Adrenal gland (tissue), 12 donors: Measurements from ENCODE around the gene NANOS3. TPM values are rescaled to one million over a fixed set of nuclear protein-coding genes. Genes with fewer than 3 reads are reported as not detected.

ENCODE experiments used
- DNase-seq, 7 donors: peaks; one replicate each; pipeline ENCODE4 v3.0.0-alpha.2; 2019 to 2020
- H3K27ac ChIP-seq, 5 donors: fragments of 200-600 bp; sonication (generic) in 4 of 5; 1 replicate in 3 of 5; 2 replicates in 2 of 5; pipeline versions ENCODE4 v1.5.1 to v1.8.0; 2016 to 2020; ENCODE audit warnings: mild to moderate bottlenecking in 1 of 5
- H3K27me3 ChIP-seq: fragments of 200-600 bp; 2 replicates; pipeline ENCODE4 v1.8.0; 2021
- H3K36me3 ChIP-seq, 2 donors: fragments of 200-600 bp; replicated peaks in 1 of 2; 1 replicate in 1 of 2; 2 replicates in 1 of 2; pipeline versions ENCODE4 v1.5.1 to v1.8.0; 2018 to 2022
- H3K4me1 ChIP-seq, 2 donors: fragments of 200-600 bp; replicated peaks in 1 of 2; 1 replicate in 1 of 2; 2 replicates in 1 of 2; pipeline versions ENCODE4 v1.5.1 to v1.8.0; 2018 to 2021
- H3K4me3 ChIP-seq, 4 donors: fragments of 200-600 bp; sonication (generic) in 3 of 4; one replicate each; pipeline ENCODE4 v1.5.1; 2016 to 2018
- H3K9me3 ChIP-seq, 3 donors: fragments of 200-600 bp; sonication (generic) in 1 of 3; replicated peaks in 1 of 3; 1 replicate in 2 of 3; 2 replicates in 1 of 3; pipeline versions ENCODE4 v1.5.1 to v1.8.0; 2016 to 2021
- POLR2A ChIP-seq, 2 donors: fragments of 450-650 bp; IDR thresholded peaks; one replicate each; pipeline ENCODE4 v1.6.1; 2017; ENCODE audit warnings: antibody characterized with exemption in 2 of 2, mild to moderate bottlenecking in 2 of 2, moderate library complexity in 1 of 2
- WGBS, 4 donors: extraction: QIAGEN DNeasy Blood & Tissue Kit in 2 of 4; methylation state at CpG; one replicate each; pipeline versions ENCODE4 v1.1.5 to v1.1.7; 2013 to 2017; 5-methylcytosine and 5-hydroxymethylcytosine counted together
- intact Hi-C, 2 donors: fragments of 100-400 bp; cut with DNase I; formaldehyde crosslinking; loops; one replicate each; pipeline versions ENCODE4 v1.14.1 to v1.15.0; 2022 to 2023
- polyA plus RNA-seq, 3 donors: library from polyadenylated mRNA; stranded (reverse); fragments of 200-250 nt in 2 of 3; fragments of 350-450 nt in 1 of 3; fragmentation: Illumina TruSeq in 1 of 3; extraction: RNeasy Lipid Tissue Mini Kit (QIAGEN cat#74804) in 1 of 3; gene quantifications; one replicate each; pipeline ENCODE4 v1.2.3, GENCODE V29; 2013 to 2014
- total RNA-seq, 9 donors: library from RNA; depleted of rRNA in 4 of 9; stranded (reverse); fragments of >200 nt in 4 of 9; fragments of 120-200 nt in 1 of 9; fragmentation: NEBNext Ultra II Directional in 1 of 9; extraction: Animal tissue kit (Norgen Biotek cat#: 25700) in 1 of 9; gene quantifications; one replicate each; pipeline versions ENCODE4 v1.1.0 to v1.2.4, GENCODE V29; 2013 to 2023
- TF ChIP-seq, protein P1 (sequence below), 6 experiments: fragments of 450-650 bp in 4 of 6; fragments of 200-600 bp in 2 of 6; sonication (generic) in 1 of 6; IDR thresholded peaks; 1 replicate in 5 of 6; 2 replicates in 1 of 6; pipeline versions ENCODE4 v1.5.1 to v1.8.0; 2016 to 2021; ENCODE audit warnings: antibody characterized with exemption in 6 of 6, mild to moderate bottlenecking in 2 of 6, moderate library complexity in 1 of 6
- donor health status: healthy with polysubstance abuse.
- donor health status: Bipolar disorder and iron deficiency.
- donor health status: DM: yes; HTN: yes; CAD: no.
- donor health status: DM: no; HTN: no; CAD: no.
- donor health status: DM: no; HTN: no; CAD: no.
- donor health status: DM: yes; HTN: yes; CAD: no.

NANOS3 gene
- total and polyA plus RNA-seq, 12 donors: 0.28 to 1.9 (median 1.3) TPM; not detected in 8

DNA sequence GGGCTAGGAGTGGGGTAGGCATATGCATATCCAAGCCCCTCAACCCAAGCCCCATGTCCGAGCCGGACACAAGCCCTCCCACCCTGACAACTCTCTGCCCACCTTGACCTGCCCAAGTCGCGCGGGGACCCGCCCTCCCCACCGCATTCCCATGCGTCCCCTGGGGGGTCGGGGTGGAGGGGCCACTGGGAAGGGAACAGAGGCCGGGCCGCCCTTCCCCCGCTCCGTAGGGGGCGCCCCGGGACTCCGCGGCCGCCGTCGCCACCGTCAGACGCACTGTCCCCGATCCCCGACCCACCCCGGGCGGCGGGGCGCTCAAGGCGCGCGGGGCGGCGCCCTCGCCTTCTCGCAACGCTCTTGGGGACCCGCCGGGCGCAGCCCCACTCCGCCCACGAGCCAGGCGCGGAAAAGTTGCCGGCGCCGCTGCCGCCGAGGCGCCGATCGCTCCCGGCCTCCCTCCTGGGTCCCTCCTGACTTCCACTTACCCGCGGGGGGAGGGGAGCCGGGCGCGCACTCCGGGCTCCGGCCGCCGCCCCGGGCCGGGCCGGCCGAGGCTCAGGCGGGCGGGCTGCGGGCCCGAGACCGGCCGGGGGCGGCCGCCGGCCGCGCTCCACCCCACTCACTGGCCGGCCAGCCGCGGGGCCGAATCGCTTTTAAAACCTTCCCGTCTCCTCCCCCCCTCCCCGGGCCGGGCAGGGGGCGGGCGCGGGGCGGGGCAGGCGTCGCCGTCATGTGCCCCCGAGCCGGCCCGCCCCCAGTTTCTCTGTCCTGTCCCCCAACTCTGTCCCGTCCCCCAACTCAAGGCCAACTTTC lies 34.4 kb upstream of the NANOS3 start:
- peak overlapping the region; percentile 88 to 98 (median 90) for H3K27ac ChIP-seq
- 0 to 1% (median 0%) methylated on average over 20 to 89 of the region's 95 CpGs for WGBS, 4 donors
- H3K9me3 ChIP-seq: no peaks in the 10 kb centered on the region
- TF ChIP-seq, protein P1, sequence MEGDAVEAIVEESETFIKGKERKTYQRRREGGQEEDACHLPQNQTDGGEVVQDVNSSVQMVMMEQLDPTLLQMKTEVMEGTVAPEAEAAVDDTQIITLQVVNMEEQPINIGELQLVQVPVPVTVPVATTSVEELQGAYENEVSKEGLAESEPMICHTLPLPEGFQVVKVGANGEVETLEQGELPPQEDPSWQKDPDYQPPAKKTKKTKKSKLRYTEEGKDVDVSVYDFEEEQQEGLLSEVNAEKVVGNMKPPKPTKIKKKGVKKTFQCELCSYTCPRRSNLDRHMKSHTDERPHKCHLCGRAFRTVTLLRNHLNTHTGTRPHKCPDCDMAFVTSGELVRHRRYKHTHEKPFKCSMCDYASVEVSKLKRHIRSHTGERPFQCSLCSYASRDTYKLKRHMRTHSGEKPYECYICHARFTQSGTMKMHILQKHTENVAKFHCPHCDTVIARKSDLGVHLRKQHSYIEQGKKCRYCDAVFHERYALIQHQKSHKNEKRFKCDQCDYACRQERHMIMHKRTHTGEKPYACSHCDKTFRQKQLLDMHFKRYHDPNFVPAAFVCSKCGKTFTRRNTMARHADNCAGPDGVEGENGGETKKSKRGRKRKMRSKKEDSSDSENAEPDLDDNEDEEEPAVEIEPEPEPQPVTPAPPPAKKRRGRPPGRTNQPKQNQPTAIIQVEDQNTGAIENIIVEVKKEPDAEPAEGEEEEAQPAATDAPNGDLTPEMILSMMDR (IDR thresholded peaks at IDR 0.05): no peak
- TF ChIP-seq POLR2A (IDR thresholded peaks at IDR 0.05): peak; percentile 91 to 98
- peak; percentile 84 to 89 (median 88) for DNase-seq
- H3K4me1 ChIP-seq: peaks cover 27 to 60% of the 10 kb centered on the region in 2 donors
- H3K27me3 ChIP-seq: no peaks in the 10 kb centered on the region
- H3K36me3 ChIP-seq: no peaks in the 10 kb centered on the region
- peak overlapping the region; percentile 84 to 98 (median 91) for H3K4me3 ChIP-seq
- intact Hi-C loops: no loop called here

DNA sequence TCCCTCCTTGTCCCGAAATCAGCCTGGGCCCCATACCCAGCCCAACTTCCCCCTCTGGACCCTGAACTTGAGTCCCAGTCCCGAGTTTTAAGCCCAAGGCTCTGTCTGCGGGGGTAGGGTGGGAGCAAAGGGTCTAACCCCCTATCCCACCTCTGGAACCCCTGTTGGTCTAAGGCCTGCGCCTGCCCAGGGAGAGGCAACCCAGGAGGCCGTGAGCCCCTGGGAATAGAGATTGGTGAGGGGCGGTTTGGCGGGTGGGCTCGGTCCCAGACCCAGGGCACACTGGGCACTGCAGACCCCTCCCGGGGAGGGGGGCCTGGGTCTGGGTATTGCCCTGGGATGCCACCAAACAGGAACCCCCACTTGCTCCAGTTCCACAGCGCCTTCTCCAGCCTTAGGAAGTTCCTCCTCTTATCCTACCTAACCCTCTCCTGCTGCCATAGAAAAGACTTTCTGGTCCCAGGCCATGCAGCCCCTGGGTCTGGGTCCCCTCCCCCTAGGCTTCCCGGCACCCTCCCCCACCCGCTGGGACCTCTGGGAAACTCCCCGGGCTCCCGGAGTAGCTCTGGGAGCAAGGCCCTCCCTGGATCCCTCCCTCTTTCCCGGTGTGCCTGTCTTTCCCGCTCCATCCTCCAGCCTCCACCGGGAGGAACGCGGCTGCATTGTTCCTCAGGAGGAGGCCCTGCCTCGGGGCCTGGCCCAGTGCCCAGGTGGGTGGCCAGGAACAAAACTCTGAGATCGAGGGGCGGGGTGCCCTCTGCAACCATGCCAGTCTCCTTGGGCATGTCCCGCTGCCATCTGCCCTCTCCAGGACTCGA lies 33.6 kb upstream of the NANOS3 start:
- no peaks in the 10 kb centered on the region for H3K27me3 ChIP-seq
- H3K4me1 ChIP-seq: peaks cover 27 to 57% of the 10 kb centered on the region in 2 donors
- intact Hi-C loops: no loop called here
- DNase-seq: peak in 5 of 7 donors; percentile 56 to 75 (median 65)
- H3K27ac ChIP-seq: peak overlapping the region; percentile 68 to 98 (median 90)
- WGBS, 4 donors: 8 to 26% (median 18%) methylated on average over 12 to 24 of the region's 24 CpGs
- H3K4me3 ChIP-seq: peak overlapping the region in 2 of 4 donors; percentile 96 to 98
- TF ChIP-seq, protein P1 (IDR thresholded peaks at IDR 0.05): no peak
- TF ChIP-seq POLR2A (IDR thresholded peaks at IDR 0.05): no peak
- H3K36me3 ChIP-seq: no peaks in the 10 kb centered on the region
- no peaks in the 10 kb centered on the region for H3K9me3 ChIP-seq

DNA sequence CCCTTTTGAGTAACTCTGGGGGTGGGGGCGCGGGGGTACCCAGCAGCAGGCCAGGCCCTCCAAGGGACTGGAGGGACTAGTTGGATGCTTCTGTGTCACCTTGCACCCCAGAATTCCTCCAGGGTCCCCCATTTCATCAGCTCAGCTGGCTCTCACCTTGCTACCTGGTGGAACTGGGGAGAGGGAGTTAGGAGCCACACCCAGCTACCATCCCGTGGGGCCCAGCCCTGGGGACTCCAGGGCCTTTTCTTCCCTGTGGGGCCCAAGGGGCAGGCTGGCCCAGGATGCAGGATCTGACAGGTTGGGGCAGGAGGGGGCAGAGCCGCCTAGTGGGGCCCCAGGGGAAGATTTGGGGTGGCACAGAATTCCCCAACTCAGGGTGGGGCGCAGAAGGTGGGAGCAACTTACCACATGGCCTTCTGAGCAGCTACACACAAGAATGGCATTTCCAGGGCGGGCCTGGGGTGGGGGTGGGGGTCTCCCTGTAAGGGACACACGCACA lies 32.8 kb upstream of the NANOS3 start:
- intact Hi-C loops: no loop called here
- Histone ChIP-seq H3K9me3 (no peaks in the 10 kb centered on the region), H3K27me3 (no peaks in the 10 kb centered on the region), H3K4me3 (no peak overlapping the region), H3K36me3 (no peaks in the 10 kb centered on the region), H3K4me1 (peaks cover 27 to 49% of the 10 kb centered on the region in 2 donors), H3K27ac (peak overlapping the region in 3 of 5 donors; percentile 90 to 98 (median 95))
- TF ChIP-seq, protein P1 (IDR thresholded peaks at IDR 0.05): no peak
- no peak for TF ChIP-seq POLR2A (IDR thresholded peaks at IDR 0.05)
- no peak for DNase-seq
- 79 to 90% (median 84%) methylated on average over 4 to 7 of the region's 7 CpGs for WGBS, 4 donors
